Non-pigmented ciliary epithelial cell (primary cell): ENCODE data around the gene TMEM233.

Experiments used
- DNase-seq: peaks from one replicate; pipeline ENCODE4 v3.0.0-alpha.2; 2010; ENCODE audit warnings: low read depth

The TMEM233 gene

DNA sequence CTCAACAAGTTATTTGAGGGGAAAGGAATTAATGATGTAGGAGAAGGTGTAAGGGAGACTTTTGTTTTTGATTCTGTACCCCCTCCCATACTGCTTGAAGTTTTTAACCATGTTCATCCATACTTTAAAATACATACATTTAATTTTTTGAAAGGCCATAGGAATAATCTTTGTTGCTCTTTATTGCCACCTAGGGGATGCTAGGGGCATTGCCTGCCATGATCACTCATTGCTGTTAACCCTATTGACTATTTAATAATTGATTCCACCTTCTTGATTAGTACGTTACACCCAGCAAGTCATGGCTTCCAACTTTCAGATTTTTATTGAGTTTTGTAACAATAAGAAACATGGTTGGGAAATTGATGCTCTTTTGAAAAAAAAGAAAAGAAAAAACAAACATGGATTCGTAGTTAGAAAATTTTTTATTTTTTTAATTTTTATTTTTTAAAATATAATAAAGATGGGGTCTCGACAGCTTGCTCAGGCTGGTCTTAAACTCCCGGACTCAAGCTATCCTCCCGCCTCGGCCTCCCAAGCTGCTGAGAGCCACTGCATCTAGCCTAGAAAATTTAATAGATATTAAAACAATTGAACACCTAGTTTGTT, 65.8 kb downstream of the TMEM233 start:
- DNase-seq, result no peak

DNA sequence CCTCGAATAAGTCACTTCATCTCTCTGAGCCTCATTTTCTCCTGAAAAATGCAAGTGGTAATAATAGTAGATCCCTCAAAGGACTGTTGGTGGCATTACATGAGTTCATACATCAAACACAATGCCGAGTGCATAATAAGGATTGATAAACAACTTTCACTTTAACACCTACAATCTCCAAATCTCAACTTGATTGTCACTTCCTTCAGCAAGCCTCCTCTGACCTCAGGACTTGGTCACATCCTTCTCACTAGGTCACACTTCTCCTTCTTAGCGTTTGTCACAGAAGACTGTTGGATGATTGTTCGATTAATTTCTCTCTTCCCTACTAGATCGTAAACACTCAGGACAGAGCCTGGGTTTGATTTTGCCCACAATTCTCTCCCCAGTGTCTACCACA, 66.5 kb downstream of the TMEM233 start:
- no peak for DNase-seq

GRCh38 chr12:119661882-119662281, 68.3 kb downstream of the TMEM233 start:
- DNase-seq, result no peak

- DNase-seq, result no peak
Measured at GRCh38 chr12:119664642-119665041, 71.1 kb downstream of the TMEM233 start.

GRCh38 chr12:119665164-119665929, 71.8 kb downstream of the TMEM233 start:
- DNase-seq, result no peak

- no peak for DNase-seq
Measured at GRCh38 chr12:119666226-119666795, 72.7 kb downstream of the TMEM233 start.

DNA sequence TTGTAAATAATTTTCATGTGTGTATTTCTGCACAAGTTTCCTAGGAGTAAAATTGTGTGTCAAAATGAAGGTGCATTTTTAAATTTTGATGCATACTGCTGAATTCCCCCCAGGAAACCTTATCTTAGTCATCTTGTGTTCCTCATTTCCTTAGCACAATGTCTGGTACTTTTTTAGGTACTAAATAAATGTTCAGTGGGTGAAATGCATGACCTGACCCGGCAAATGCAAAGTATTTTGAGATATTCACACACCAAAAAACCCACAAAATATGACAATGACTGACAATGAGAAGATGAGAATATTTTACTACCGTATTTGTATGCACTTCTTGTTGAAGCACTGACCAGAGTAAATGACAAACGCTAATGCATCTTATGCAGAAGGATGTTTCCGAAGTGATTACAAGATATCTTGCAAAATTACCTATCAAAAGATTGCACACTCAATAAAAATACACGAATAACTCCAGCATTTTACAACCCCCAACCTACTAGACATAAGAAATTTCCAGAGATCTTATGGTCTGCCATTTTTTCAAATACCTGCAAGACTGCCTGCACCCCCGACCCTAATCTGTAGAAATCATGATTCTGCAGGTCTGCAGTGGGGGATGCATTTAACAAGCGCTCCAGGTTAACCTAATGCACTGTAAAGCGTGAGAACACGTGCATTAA, 73.5 kb downstream of the TMEM233 start:
- DNase-seq, result no peak

- peak; percentile 83 for DNase-seq
Measured at GRCh38 chr12:119667577-119668323, 74.2 kb downstream of the TMEM233 start, which contains the start of gene PRKAB1. Gene PRKAB1 (plus strand): TSS chr12:119668133. CDS start chr12:119668245, 112 bp downstream.

DNA sequence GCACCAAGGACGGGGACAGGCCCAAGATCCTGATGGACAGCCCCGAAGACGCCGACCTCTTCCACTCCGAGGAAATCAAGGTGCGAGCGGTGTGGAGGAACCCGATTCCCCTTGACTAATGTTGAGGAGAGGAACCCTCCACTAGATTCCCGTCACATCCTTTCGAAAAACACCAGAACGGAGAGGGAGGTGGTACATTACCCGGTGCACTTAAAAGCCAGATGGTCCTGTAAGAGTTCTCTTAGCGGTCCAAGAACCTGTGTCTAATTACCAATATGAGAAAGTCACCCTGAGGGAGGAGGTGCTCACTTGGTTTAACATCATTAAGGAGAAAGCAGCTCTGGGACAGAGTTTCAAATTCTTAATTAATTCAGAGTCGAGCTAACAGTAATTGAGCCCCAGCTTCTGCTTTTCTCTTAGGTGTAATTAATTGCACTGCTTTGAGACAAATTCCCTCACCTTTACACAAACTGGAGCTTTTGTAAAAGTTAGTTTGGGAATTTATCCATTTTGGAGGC, 74.8 kb downstream of the TMEM233 start:
- no peak for DNase-seq

GRCh38 chr12:119669744-119670472, 76.3 kb downstream of the TMEM233 start:
- DNase-seq, result no peak

GRCh38 chr12:119671070-119671469, 77.5 kb downstream of the TMEM233 start:
- DNase-seq, result no peak

DNA sequence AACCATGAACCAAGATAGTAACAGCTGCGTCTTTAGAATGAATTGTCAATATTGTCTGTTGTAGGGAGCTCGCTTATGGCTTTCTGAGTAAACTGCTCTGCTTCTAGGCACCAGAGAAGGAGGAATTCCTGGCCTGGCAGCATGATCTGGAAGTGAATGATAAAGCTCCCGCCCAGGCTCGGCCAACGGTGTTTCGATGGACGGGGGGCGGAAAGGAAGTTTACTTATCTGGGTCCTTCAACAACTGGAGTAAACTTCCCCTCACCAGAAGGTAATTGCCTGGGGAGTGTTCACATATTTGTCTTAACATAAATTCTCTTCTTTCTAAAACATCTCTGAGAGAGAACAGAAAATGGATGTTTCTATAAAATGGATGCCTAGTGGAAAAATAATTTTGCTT, 78.6 kb downstream of the TMEM233 start:
- DNase-seq, result no peak

DNA sequence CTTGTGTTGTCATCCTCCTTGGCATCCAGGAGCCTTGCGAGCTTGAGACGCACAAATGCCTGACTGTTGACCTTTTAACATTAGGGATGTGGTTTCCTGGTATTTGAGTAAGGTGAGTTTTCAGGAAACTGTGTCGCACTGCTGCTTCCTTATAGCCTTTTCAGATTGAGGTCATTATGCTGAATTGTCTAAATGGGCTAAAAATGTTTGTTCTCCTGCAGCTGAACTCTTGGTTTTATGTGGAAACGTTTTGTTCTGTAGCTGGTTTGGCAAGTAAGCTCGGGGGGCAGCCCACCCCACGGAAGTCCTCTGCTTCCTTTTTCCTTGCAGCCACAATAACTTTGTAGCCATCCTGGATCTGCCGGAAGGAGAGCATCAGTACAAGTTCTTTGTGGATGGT, 80.1 kb downstream of the TMEM233 start:
- DNase-seq, result no peak

DNA sequence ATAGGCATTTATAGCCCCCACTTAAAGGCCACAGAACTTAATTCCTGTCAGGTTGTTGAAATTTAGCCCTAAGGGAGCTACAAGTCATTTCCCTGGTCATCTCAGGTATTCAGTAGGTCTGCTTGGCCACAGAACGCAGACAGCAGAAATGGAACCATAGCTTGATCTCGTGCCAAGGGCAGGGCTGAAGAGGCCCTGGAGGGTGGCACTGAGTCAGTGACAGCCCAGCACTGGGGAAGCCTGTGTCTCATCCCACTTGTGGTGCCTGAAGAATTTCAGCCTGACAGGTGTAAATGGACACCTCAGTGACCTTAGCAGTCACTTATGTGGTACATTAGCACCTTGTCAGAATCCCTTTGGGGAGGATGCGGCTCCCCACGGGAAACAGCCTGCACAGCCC, 81.0 kb downstream of the TMEM233 start:
- no peak for DNase-seq

DNA sequence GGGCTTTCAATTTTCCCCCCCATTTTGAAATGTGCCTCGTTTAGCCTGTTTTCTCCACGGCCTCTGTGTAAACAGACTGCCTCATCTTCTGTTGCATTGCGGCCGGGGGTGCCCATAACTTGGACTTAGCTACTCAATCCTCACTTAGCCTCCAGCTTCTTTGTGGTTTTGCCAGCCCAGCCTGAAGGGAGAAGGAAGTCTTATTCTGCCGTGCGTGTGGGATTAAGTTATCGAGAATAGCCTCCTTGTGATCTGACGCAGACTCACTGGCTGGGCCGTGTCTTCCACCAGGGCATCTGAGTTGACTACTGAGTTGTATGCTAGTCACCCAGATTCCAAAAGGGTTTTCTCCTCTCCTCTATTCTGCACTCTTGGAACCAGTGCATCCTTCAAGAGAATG, 82.4 kb downstream of the TMEM233 start:
- no peak for DNase-seq

- no peak for DNase-seq
Measured at GRCh38 chr12:119676573-119676972, 83.0 kb downstream of the TMEM233 start.

DNA sequence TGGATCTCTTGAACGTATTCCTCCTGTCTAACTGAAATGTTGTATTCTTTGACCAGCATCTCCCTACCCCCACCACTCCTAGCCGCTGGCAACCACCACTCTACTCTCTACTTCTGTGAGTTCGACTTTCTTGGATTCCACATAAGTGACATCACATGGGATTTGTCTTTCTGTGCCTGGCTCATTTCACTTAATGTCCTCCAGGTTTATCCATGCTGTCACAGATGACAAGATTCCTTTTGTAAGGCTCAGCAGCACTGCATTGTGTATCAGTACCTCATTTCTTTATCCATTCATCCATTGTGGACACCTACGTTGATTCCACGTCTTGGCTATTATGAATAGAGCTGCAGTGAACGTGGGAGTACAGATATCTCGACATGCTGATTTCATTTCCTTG, 84.9 kb downstream of the TMEM233 start:
- DNase-seq, result no peak

DNA sequence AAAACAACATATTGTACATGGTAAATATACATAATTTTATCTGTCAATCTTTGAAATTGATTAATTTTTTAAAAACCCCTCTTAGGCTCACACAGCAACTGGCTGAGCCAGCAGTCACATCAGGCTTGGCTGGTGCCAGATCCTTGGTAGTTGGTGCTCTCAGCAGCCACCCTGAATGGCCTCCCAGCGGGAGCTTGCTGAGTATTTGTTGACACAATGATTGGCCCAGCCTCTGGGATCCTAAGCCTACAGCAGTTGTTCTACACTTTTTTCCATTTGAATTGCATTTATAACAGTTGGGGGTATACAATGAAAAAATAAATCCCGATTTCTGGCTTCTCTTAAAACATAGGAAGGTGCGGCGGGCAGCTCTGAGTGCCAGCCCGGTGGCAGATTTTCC, 85.5 kb downstream of the TMEM233 start:
- no peak for DNase-seq

GRCh38 chr12:119679490-119679889, 85.9 kb downstream of the TMEM233 start:
- no peak for DNase-seq

GRCh38 chr12:119681111-119681510, 87.5 kb downstream of the TMEM233 start:
- no peak for DNase-seq
